CD14-positive monocyte (primary cell): ENCODE results near the gene BORCS5. TPM values are rescaled to one million over a fixed set of nuclear protein-coding genes. Genes with fewer than 3 reads are reported as not detected.

ENCODE experiments used
- DNase-seq, 3 donors: peaks; one replicate each; pipeline ENCODE4 v3.0.0-alpha.2; 2011 to 2022
- H2AFZ ChIP-seq: 2 replicates; pipeline ENCODE4 v1.6.0; 2012; ENCODE audit warnings: mild to moderate bottlenecking, low read depth, low read length, inconsistent platforms; ENCODE audit not compliant: insufficient read depth, poor library complexity, severe bottlenecking
- H3K27ac ChIP-seq, 2 donors: 1 replicate in 1 of 2; 2 replicates in 1 of 2; pipeline ENCODE4 v1.5.1; 2012 to 2013; ENCODE audit warnings: low read length in 2 of 2, control low read depth in 1 of 2, inconsistent platforms in 1 of 2, low read depth in 1 of 2, mild to moderate bottlenecking in 1 of 2
- H3K27me3 ChIP-seq, 2 donors: one replicate each; pipeline versions ENCODE4 v1.6.0 to v1.6.1; 2011 to 2013; ENCODE audit warnings: low read length in 2 of 2; ENCODE audit not compliant: control insufficient read depth in 2 of 2, insufficient read depth in 2 of 2
- H3K36me3 ChIP-seq, 2 donors: replicated peaks in 1 of 2; 1 replicate in 1 of 2; 2 replicates in 1 of 2; pipeline versions ENCODE4 v1.5.1 to v1.6.1; 2012 to 2013; ENCODE audit warnings: low read length in 2 of 2, control low read depth in 1 of 2, inconsistent platforms in 1 of 2, mild to moderate bottlenecking in 1 of 2; ENCODE audit not compliant: insufficient read depth in 2 of 2, control insufficient read depth in 1 of 2
- H3K4me1 ChIP-seq, 2 donors: 1 replicate in 1 of 2; 2 replicates in 1 of 2; pipeline versions ENCODE4 v1.5.1 to v1.6.1; 2012 to 2013; ENCODE audit warnings: low read length in 2 of 2, control low read depth in 1 of 2, inconsistent platforms in 1 of 2, mild to moderate bottlenecking in 1 of 2, moderate library complexity in 1 of 2; ENCODE audit not compliant: insufficient read depth in 2 of 2, control insufficient read depth in 1 of 2
- H3K4me2 ChIP-seq: replicated peaks from 2 replicates; pipeline ENCODE3; 2012; ENCODE audit warnings: low read length, moderate library complexity, mild to moderate bottlenecking; ENCODE audit not compliant: poor library complexity, severe bottlenecking; ENCODE audit errors: extremely low read depth
- H3K4me3 ChIP-seq, 3 experiments: fragments of 200-600 bp in 1 of 3; sonication (generic) in 1 of 3; replicated peaks in 1 of 3; 1 replicate in 2 of 3; 2 replicates in 1 of 3; pipeline ENCODE4 v1.5.1; 2011 to 2013; ENCODE audit warnings: low read length in 3 of 3, mild to moderate bottlenecking in 3 of 3, control low read depth in 2 of 3, low read depth in 2 of 3, inconsistent platforms in 1 of 3, moderate library complexity in 1 of 3
- H3K79me2 ChIP-seq: 2 replicates; pipeline ENCODE4 v1.6.0; 2012; ENCODE audit warnings: mild to moderate bottlenecking, control low read depth, inconsistent platforms, low read length, moderate library complexity; ENCODE audit not compliant: insufficient read depth
- H3K9ac ChIP-seq: 2 replicates; pipeline ENCODE4 v1.6.0; 2017; ENCODE audit warnings: low read length, mild to moderate bottlenecking; ENCODE audit not compliant: insufficient read depth, poor library complexity, severe bottlenecking
- H3K9me3 ChIP-seq, 2 donors: replicated peaks in 1 of 2; 1 replicate in 1 of 2; 2 replicates in 1 of 2; pipeline versions ENCODE4 v1.5.1 to v1.6.1; 2012 to 2013; ENCODE audit warnings: low read length in 2 of 2, control low read depth in 1 of 2; ENCODE audit not compliant: control insufficient read depth in 1 of 2, insufficient read depth in 1 of 2
- H4K20me1 ChIP-seq: 2 replicates; pipeline ENCODE4 v1.6.0; 2012; ENCODE audit warnings: mild to moderate bottlenecking, low read length, control low read depth, moderate library complexity; ENCODE audit not compliant: insufficient read depth
- H3K27ac Mint-ChIP-seq, 7 donors: one replicate each; pipeline ENCODE4 v1.8.0; 2020; ENCODE audit warnings: mild to moderate bottlenecking in 7 of 7, mixed read lengths in 7 of 7, moderate library complexity in 6 of 7, inconsistent platforms in 2 of 7
- H3K27me3 Mint-ChIP-seq, 3 donors: one replicate each; pipeline ENCODE4 v1.8.0; 2021 to 2022; ENCODE audit warnings: low read depth in 3 of 3, mild to moderate bottlenecking in 3 of 3, mixed read lengths in 3 of 3, moderate library complexity in 3 of 3, inconsistent platforms in 1 of 3
- H3K36me3 Mint-ChIP-seq, 2 donors: one replicate each; pipeline ENCODE4 v1.8.0; 2020; ENCODE audit warnings: mixed read lengths in 2 of 2, inconsistent platforms in 1 of 2, mild to moderate bottlenecking in 1 of 2
- H3K4me1 Mint-ChIP-seq: one replicate; pipeline ENCODE4 v1.8.0; 2020; ENCODE audit warnings: mild to moderate bottlenecking, mixed read lengths
- H3K4me3 Mint-ChIP-seq, 2 donors: one replicate each; pipeline ENCODE4 v1.8.0; 2020; ENCODE audit warnings: mild to moderate bottlenecking in 2 of 2, mixed read lengths in 2 of 2, moderate library complexity in 1 of 2
- H3K9me3 Mint-ChIP-seq, 7 donors: one replicate each; pipeline ENCODE4 v1.8.0; 2020 to 2022; ENCODE audit warnings: mixed read lengths in 7 of 7, mild to moderate bottlenecking in 6 of 7, moderate library complexity in 6 of 7, inconsistent platforms in 2 of 7
- CTCF ChIP-seq: fragments of 200-600 bp; IDR thresholded peaks from one replicate; pipeline ENCODE4 v1.8.0; 2022; ENCODE audit warnings: antibody characterized with exemption, mild to moderate bottlenecking
- WGBS: methylation state at CpG from one replicate; pipeline ENCODE4 v1.1.5; 2013; ENCODE audit warnings: missing lambda C conversion rate; ENCODE audit not compliant: insufficient coverage; 5-methylcytosine and 5-hydroxymethylcytosine counted together
- intact Hi-C, 2 donors: fragments of 100-400 bp; cut with micrococcal nuclease; formaldehyde crosslinking; loops; one replicate each; pipeline versions ENCODE4 v1.15.0 to v1.15.1; 2023
- polyA plus RNA-seq, 3 donors: library from polyadenylated mRNA; depleted of rRNA in 1 of 3; unstranded in 2 of 3; stranded (reverse) in 1 of 3; fragments of 300-500 nt in 2 of 3; fragments of >200 nt in 1 of 3; fragmentation: Illumina TruSeq in 2 of 3; gene quantifications; 1 replicate in 2 of 3; 2 replicates in 1 of 3; pipeline ENCODE4 v1.2.3, GENCODE V29; 2012 to 2021

The BORCS5 gene
- polyA plus RNA-seq, 3 donors: 8.5 to 15.1 (median 9.6) TPM

GRCh38 chr12:12358528-12358927 is 1.6 kb downstream of the BORCS5 start:
- H3K27me3 Mint-ChIP-seq: peaks cover 0 to 3% (median 0%) of the 10 kb centered on the region in 3 donors
- peaks cover 4 to 6% of the 10 kb centered on the region in 2 donors for H3K36me3 Mint-ChIP-seq
- H3K4me3 ChIP-seq: peak overlapping the region in 1 of 3 experiments; percentile 84
- no peaks in the 10 kb centered on the region for H3K9me3 Mint-ChIP-seq
- peak overlapping the region in 4 of 7 donors; percentile 97 to 98 (median 98) for H3K27ac Mint-ChIP-seq
- no peak overlapping the region for H3K9ac ChIP-seq
- peak overlapping the region in 1 of 2 donors; percentile 96 for H3K27ac ChIP-seq
- TF ChIP-seq CTCF: no peak
- H3K4me2 ChIP-seq: peak overlapping the region; percentile 85
- DNase-seq: no peak
- H3K79me2 ChIP-seq: peaks cover 26% of the 10 kb centered on the region
- H3K4me1 Mint-ChIP-seq: peaks cover 30% of the 10 kb centered on the region
- WGBS: no CpG with 5 or more reads among the region's 4 CpGs
- no peak overlapping the region for H3K4me3 Mint-ChIP-seq
- H2AFZ ChIP-seq: peak overlapping the region; percentile 76
- H3K36me3 ChIP-seq: peaks cover 0 to 9% of the 10 kb centered on the region in 2 donors
- peaks cover 18 to 24% of the 10 kb centered on the region in 2 donors for H3K4me1 ChIP-seq
- H4K20me1 ChIP-seq: no peaks in the 10 kb centered on the region
- intact Hi-C loops: loop anchor here (5.0 to 10.0 kb wide), 3 partner anchors 344 to 366 kb away; partner anchors contain the start of gene CDKN1B (in 1 of the 2)
- no peaks in the 10 kb centered on the region for H3K9me3 ChIP-seq
- H3K27me3 ChIP-seq: no peaks in the 10 kb centered on the region

- H3K4me3 ChIP-seq: no peak overlapping the region
- no peaks in the 10 kb centered on the region for H4K20me1 ChIP-seq
- Mint-ChIP-seq H3K4me1 (peaks cover 17% of the 10 kb centered on the region), H3K27me3 (no peaks in the 10 kb centered on the region), H3K36me3 (peaks cover 23 to 27% of the 10 kb centered on the region in 2 donors), H3K9me3 (no peaks in the 10 kb centered on the region), H3K4me3 (no peak overlapping the region), H3K27ac (no peak overlapping the region)
- DNase-seq: no peak
- no peaks in the 10 kb centered on the region for H3K27me3 ChIP-seq
- H3K36me3 ChIP-seq: peaks cover 3 to 33% of the 10 kb centered on the region in 2 donors
- WGBS: no CpG with 5 or more reads among the region's 4 CpGs
- H3K9ac ChIP-seq: no peak overlapping the region
- H2AFZ ChIP-seq: no peak overlapping the region
- intact Hi-C loops: no loop called here
- no peak overlapping the region for H3K27ac ChIP-seq
- H3K9me3 ChIP-seq: no peaks in the 10 kb centered on the region
- H3K79me2 ChIP-seq: peaks cover 2% of the 10 kb centered on the region
- TF ChIP-seq CTCF: no peak
- H3K4me1 ChIP-seq: peaks cover 0 to 6% of the 10 kb centered on the region in 2 donors
- no peak overlapping the region for H3K4me2 ChIP-seq
These were observed 8.0 kb downstream of the BORCS5 start for GRCh38 chr12:12364787-12365445.
